ENCODE results near the gene SLC22A17.
"Not testable (repeated sequence)": the region's sequence is repeated elsewhere in the genome, so short reads cannot be mapped to it uniquely, and the experiment has no call there.

The SLC22A17 gene

GRCh38 chr14:23327947-23328744 is 24.5 kb downstream of the SLC22A17 start:
- DNase-seq, result peak; percentile 70 to 88

GRCh38 chr14:23326491-23327332 is 26.0 kb downstream of the SLC22A17 start:
- no peak for DNase-seq

- DNase-seq, result not testable (repeated sequence)
Measured at GRCh38 chr14:23325746-23326145, 26.9 kb downstream of the SLC22A17 start.

- DNase-seq, result no peak
Measured at GRCh38 chr14:23324993-23325392, 27.7 kb downstream of the SLC22A17 start.

- no peak for DNase-seq
Measured at GRCh38 chr14:23324455-23324846, 28.2 kb downstream of the SLC22A17 start.

GRCh38 chr14:23323838-23324454 is 28.7 kb downstream of the SLC22A17 start:
- no peak for DNase-seq

- no peak for DNase-seq
Measured at GRCh38 chr14:23322568-23323517, 29.8 kb downstream of the SLC22A17 start.

- peak; percentile 42 to 56 for DNase-seq
Measured at GRCh38 chr14:23321572-23322547, 30.8 kb downstream of the SLC22A17 start.

- DNase-seq, result peak; percentile 100
Measured at GRCh38 chr14:23320584-23321571, 31.8 kb downstream of the SLC22A17 start, which contains the start of gene PABPN1. PABPN1 (plus strand) TSS chr14:23321457; CDS start chr14:23321470, 13 bp downstream.

- DNase-seq, result no peak
Measured at GRCh38 chr14:23319746-23320583, 32.7 kb downstream of the SLC22A17 start.

- no peak for DNase-seq
Measured at GRCh38 chr14:23316300-23316699, 36.4 kb downstream of the SLC22A17 start.

- DNase-seq, result no peak
Measured at GRCh38 chr14:23310546-23310945, 42.1 kb downstream of the SLC22A17 start.

- no peak for DNase-seq
Measured at GRCh38 chr14:23308721-23309445, 43.8 kb downstream of the SLC22A17 start.

GRCh38 chr14:23307687-23308644 is 44.7 kb downstream of the SLC22A17 start:
- DNase-seq, result no peak

GRCh38 chr14:23307146-23307530 is 45.5 kb downstream of the SLC22A17 start:
- DNase-seq, result peak in 1 of 2 experiments; percentile 31

- peak; percentile 85 to 90 for DNase-seq
Measured at GRCh38 chr14:23306412-23307145, 46.1 kb downstream of the SLC22A17 start, which contains the start of gene BCL2L2. BCL2L2 (plus strand) TSS chr14:23306833; CDS start chr14:23307768, 935 bp downstream.

All from NCI-H524 (cell line).